GM13977 (cell line): ENCODE measurements around the gene POFUT1.

Experiments
- DNase-seq: peaks from one replicate; pipeline ENCODE4 v3.0.0; 2012; ENCODE audit warnings: low spot score
- CTCF ChIP-seq: IDR thresholded peaks from 2 replicates; pipeline ENCODE4 v1.5.1; 2012; ENCODE audit warnings: mild to moderate bottlenecking, control low read depth; ENCODE audit not compliant: insufficient read depth; ENCODE audit errors: extremely low read depth, missing control alignments
- in situ Hi-C: fragments of 300-500 bp; cut with MboI; formaldehyde crosslinking; loops from one replicate; pipeline ENCODE4 v1.12.0; 2022; ENCODE audit warnings: low sequenced_read_pairs, low pct_unique_long_range_greater_than_20kb, mixed read lengths, inconsistent platforms; ENCODE audit not compliant: unreplicated experiment

The POFUT1 gene

GRCh38 chr20:32229251-32229747 lies 21.6 kb downstream of the POFUT1 start:
- in situ Hi-C loops = no loop called here
- TF ChIP-seq CTCF = no peak
- no peak for DNase-seq

- TF ChIP-seq CTCF = no peak
- no peak for DNase-seq
- in situ Hi-C loops = no loop called here
Observed at GRCh38 chr20:32230707-32231106, 23.0 kb downstream of the POFUT1 start.

DNA sequence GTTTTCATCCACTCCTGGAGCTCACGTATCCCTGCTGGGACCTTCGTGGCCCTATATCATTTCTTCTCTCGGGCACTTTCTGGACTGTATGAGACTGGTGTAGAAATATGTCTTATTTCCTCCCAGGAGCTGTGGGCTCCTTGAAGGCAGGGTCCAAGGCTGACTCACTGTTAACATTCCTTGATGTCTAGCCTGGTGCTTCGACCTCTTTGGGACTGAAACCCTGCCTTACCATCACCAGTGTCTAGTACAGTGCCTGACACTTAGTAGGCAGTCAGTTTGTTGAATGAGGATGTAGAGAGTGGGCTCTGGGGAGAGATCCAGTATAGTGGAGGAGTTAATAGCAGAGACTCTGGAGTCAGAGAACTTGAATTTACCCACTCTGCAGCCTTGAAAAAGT lies 23.6 kb downstream of the POFUT1 start:
- DNase-seq = no peak
- in situ Hi-C loops = no loop called here
- TF ChIP-seq CTCF = no peak

DNA sequence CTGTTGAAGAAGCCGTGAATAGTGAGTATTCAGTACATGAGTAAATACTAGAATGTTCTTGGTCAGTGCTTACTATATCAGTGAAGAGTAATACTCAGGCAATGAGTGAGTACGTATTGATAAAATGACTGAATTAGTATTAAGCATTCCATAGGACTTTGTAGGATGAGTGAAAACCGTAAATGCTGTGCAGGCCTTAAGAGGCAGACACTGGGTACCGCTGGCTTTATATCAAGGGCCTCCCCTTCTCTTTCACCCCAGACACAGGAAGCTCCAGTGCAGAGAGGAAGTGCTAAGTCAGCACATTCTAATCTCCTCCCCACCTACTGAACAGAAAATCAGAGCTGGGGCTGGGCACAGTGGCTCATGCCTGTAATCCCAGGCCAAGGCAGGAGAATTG lies 24.2 kb downstream of the POFUT1 start:
- in situ Hi-C loops = no loop called here
- TF ChIP-seq CTCF = no peak
- DNase-seq = peak; percentile 48

DNA sequence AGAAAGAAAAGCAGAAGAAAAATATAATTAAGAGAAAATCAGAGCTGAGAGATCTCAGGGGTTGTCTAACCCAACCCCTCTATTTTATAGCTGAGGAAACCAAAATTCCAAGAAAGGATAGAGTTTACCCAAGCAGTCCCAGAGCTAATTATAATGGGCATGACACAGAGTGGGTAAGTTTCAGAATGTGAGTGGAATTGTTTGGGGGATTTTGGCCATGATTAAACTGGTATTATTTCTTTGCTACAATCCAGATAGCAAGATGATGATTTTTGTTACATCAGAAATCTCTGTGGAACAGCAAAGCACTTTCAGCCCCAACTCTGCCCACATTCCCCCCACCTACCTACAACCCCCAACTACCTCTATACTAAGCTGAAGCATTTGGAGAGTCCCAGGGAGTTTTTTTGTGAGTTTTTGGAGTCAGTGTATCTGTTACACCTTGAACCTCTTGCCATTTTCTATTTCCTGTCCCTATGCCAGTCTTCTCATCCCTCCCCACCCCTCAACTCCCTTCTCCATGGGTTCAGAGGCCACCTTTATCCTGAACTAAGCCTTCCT lies 24.7 kb downstream of the POFUT1 start:
- in situ Hi-C loops = no loop called here
- TF ChIP-seq CTCF = no peak
- DNase-seq = no peak

DNA sequence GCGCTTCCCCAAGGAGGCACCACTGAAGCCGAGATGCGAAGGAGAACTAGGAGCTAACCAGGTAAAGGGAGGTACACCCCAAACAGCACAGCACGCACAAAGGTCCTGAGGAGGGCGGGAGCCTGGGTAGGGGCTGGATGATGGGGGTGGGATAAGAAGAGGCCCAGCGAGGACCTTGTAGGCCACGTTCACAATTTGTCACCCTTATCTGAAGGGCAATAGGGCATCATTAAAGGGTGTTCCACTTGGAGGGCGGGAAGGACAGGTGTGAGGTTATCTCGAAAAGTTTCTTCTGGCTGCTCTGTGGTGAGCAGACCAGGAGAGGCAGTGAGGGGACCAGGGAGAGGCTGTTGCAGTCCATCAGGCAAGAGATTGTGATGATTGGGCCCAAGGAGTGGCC lies 25.6 kb downstream of the POFUT1 start:
- no peak for DNase-seq
- in situ Hi-C loops = no loop called here
- TF ChIP-seq CTCF = no peak
